ENCODE data around the gene SMAD6. TPM values are rescaled to one million over a fixed set of nuclear protein-coding genes. Genes with fewer than 3 reads are reported as not detected.
A peak's percentile ranks its signal among the peaks of the same experiment; 100 is the strongest.
"Not testable (repeated sequence)": the region's sequence is repeated elsewhere in the genome, so short reads cannot be mapped to it uniquely, and the experiment has no call there.

Gene SMAD6
- total and polyA plus RNA-seq, 2 donors (not counting 1 experiment from before 2014, with no cell fraction given), result 1.2 to 8.9 TPM

DNA sequence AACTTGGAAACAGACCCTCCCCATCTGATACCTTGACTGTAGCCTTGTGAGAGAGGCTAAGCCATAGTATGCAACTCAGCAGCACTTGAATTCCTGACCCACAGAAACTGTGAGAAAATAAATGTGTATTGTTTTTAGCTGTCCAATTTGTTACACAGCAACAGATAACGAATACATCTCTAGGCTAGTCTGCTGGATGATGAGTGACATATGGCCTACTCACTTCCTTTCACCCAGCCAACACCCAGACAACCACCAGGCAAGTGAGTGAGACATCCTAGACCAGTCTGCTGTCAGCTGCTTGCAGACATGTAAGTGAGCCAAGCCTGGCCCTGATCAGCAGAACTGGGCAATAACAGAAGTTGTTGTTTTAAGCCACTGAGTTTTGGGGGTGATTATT is 19.2 kb upstream of the SMAD6 start:
- no peaks in the 10 kb centered on the region for H3K36me3 ChIP-seq (ENCODE audit: control insufficient read depth, insufficient read depth, low read length)
- no peaks in the 10 kb centered on the region for H3K9me3 ChIP-seq (ENCODE audit: control insufficient read depth, insufficient read depth, low read depth, low read length)
- no peak overlapping the region for H3K4me3 ChIP-seq (replicated peaks in 1 of 4; ENCODE audit: control extremely low read depth in 1 of 4, insufficient read depth in 1 of 4, low read depth in 3 of 4, low read length in 4 of 4)
- no peak for TF ChIP-seq EZH2 (IDR thresholded peaks at IDR 0.05; ENCODE audit: low read length, missing control alignments)
- TF ChIP-seq, protein P1, sequence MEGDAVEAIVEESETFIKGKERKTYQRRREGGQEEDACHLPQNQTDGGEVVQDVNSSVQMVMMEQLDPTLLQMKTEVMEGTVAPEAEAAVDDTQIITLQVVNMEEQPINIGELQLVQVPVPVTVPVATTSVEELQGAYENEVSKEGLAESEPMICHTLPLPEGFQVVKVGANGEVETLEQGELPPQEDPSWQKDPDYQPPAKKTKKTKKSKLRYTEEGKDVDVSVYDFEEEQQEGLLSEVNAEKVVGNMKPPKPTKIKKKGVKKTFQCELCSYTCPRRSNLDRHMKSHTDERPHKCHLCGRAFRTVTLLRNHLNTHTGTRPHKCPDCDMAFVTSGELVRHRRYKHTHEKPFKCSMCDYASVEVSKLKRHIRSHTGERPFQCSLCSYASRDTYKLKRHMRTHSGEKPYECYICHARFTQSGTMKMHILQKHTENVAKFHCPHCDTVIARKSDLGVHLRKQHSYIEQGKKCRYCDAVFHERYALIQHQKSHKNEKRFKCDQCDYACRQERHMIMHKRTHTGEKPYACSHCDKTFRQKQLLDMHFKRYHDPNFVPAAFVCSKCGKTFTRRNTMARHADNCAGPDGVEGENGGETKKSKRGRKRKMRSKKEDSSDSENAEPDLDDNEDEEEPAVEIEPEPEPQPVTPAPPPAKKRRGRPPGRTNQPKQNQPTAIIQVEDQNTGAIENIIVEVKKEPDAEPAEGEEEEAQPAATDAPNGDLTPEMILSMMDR (conservative IDR thresholded peaks at IDR 0.05 in 1 of 2, IDR thresholded peaks at IDR 0.05 in 1 of 2; ENCODE audit: low read depth in 1 of 2, low read length in 2 of 2), result no peak
- no peaks in the 10 kb centered on the region for H3K27me3 ChIP-seq (ENCODE audit: control insufficient read depth, insufficient read depth, low read length)
- no peaks in the 10 kb centered on the region for H3K4me1 ChIP-seq (ENCODE audit: control insufficient read depth, extremely low read depth, insufficient read depth, low read length)
- no peak overlapping the region for H3K4me2 ChIP-seq (ENCODE audit: extremely low read depth, insufficient read depth, low read length)
- DNase-seq (ENCODE audit: low read depth in 2 of 2), result peak; percentile 23 to 27
- H3K79me2 ChIP-seq (ENCODE audit: control insufficient read depth, insufficient read depth, low read length), result no peaks in the 10 kb centered on the region
- H4K20me1 ChIP-seq (ENCODE audit: control insufficient read depth, extremely low read depth, insufficient read depth, low read length), result no peaks in the 10 kb centered on the region
- no peak overlapping the region for H2AFZ ChIP-seq (ENCODE audit: low read length)
- H3K27ac ChIP-seq (ENCODE audit: insufficient read depth, low read length), result no peak overlapping the region
- H3K9ac ChIP-seq (ENCODE audit: insufficient read depth, low read length), result no peak overlapping the region

DNA sequence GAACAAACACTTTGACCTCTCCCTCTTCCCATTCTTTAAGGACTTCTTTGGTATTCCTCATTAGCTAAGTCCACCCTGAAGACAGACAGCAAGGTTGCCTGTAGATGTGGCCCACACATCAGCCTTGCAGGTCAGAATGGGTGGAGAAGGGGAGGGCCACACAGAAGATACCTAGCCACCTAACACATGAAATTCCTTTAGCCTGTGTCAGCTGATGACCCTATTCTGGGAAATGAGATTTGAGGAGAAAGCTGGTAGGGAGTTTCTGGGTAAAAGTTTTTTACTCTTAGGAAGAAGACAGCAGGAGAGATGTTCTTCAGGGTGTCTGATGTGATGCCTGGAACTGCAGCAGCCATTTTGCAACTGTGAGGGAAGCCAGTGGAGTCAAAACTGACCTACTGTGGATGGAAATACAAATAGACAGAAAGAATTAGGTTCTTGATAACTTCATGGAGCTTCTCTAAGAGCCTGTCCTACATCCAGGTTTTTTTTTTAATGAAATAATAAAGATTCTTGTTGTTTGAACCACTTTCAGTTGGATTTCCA is 17.8 kb upstream of the SMAD6 start:
- H3K36me3 ChIP-seq (ENCODE audit: control insufficient read depth, insufficient read depth, low read length), result no peaks in the 10 kb centered on the region
- TF ChIP-seq, protein P1 (conservative IDR thresholded peaks at IDR 0.05 in 1 of 2, IDR thresholded peaks at IDR 0.05 in 1 of 2; ENCODE audit: low read depth in 1 of 2, low read length in 2 of 2), result no peak
- no peak for TF ChIP-seq EZH2 (IDR thresholded peaks at IDR 0.05; ENCODE audit: low read length, missing control alignments)
- no peaks in the 10 kb centered on the region for H3K79me2 ChIP-seq (ENCODE audit: control insufficient read depth, insufficient read depth, low read length)
- H2AFZ ChIP-seq (ENCODE audit: low read length), result no peak overlapping the region
- no peaks in the 10 kb centered on the region for H3K27me3 ChIP-seq (ENCODE audit: control insufficient read depth, insufficient read depth, low read length)
- no peak overlapping the region for H3K27ac ChIP-seq (ENCODE audit: insufficient read depth, low read length)
- H3K9ac ChIP-seq (ENCODE audit: insufficient read depth, low read length), result no peak overlapping the region
- DNase-seq (ENCODE audit: low read depth in 2 of 2), result no peak
- H3K4me3 ChIP-seq (replicated peaks in 1 of 4; ENCODE audit: control extremely low read depth in 1 of 4, insufficient read depth in 1 of 4, low read depth in 3 of 4, low read length in 4 of 4), result no peak overlapping the region
- H3K4me2 ChIP-seq (ENCODE audit: extremely low read depth, insufficient read depth, low read length), result no peak overlapping the region
- H3K4me1 ChIP-seq (ENCODE audit: control insufficient read depth, extremely low read depth, insufficient read depth, low read length), result no peaks in the 10 kb centered on the region
- no peaks in the 10 kb centered on the region for H4K20me1 ChIP-seq (ENCODE audit: control insufficient read depth, extremely low read depth, insufficient read depth, low read length)
- no peaks in the 10 kb centered on the region for H3K9me3 ChIP-seq (ENCODE audit: control insufficient read depth, insufficient read depth, low read depth, low read length)

DNA sequence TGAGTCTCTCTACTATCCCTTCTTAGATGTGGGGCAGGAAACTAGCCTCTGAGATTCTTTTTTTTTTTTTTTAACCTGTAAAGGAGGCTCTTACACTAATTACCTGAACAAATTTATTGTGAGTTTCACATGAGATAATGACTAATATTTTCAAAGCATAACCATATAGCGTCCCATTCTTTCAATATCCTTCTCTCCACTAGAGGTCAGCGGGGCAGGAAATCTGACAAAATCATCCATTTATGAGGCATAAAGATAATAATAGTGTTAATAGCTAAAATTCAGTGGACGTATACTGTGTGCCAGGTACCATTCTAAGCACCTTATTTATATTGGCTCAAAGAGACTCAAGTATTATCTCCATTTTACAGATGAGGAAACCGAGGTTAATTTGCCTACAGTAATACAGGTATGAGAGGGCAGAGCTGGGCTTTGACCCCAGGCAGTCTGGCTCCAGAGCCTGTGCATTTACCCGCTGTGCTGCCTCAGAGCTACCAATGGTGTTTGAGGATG is 16.3 kb upstream of the SMAD6 start:
- TF ChIP-seq, protein P1 (conservative IDR thresholded peaks at IDR 0.05 in 1 of 2, IDR thresholded peaks at IDR 0.05 in 1 of 2; ENCODE audit: low read depth in 1 of 2, low read length in 2 of 2), result peak in 1 of 2 donors; percentile 46
- no peak for TF ChIP-seq EZH2 (IDR thresholded peaks at IDR 0.05; ENCODE audit: low read length, missing control alignments)
- no peak overlapping the region for H3K27ac ChIP-seq (ENCODE audit: insufficient read depth, low read length)
- no peaks in the 10 kb centered on the region for H3K9me3 ChIP-seq (ENCODE audit: control insufficient read depth, insufficient read depth, low read depth, low read length)
- no peak overlapping the region for H3K4me3 ChIP-seq (replicated peaks in 1 of 4; ENCODE audit: control extremely low read depth in 1 of 4, insufficient read depth in 1 of 4, low read depth in 3 of 4, low read length in 4 of 4)
- DNase-seq (ENCODE audit: low read depth in 2 of 2), result peak in 1 of 2 donors; percentile 16
- no peaks in the 10 kb centered on the region for H3K4me1 ChIP-seq (ENCODE audit: control insufficient read depth, extremely low read depth, insufficient read depth, low read length)
- no peaks in the 10 kb centered on the region for H3K27me3 ChIP-seq (ENCODE audit: control insufficient read depth, insufficient read depth, low read length)
- no peak overlapping the region for H3K9ac ChIP-seq (ENCODE audit: insufficient read depth, low read length)
- H3K36me3 ChIP-seq (ENCODE audit: control insufficient read depth, insufficient read depth, low read length), result no peaks in the 10 kb centered on the region
- H3K79me2 ChIP-seq (ENCODE audit: control insufficient read depth, insufficient read depth, low read length), result no peaks in the 10 kb centered on the region
- H4K20me1 ChIP-seq (ENCODE audit: control insufficient read depth, extremely low read depth, insufficient read depth, low read length), result no peaks in the 10 kb centered on the region
- H2AFZ ChIP-seq (ENCODE audit: low read length), result no peak overlapping the region
- no peak overlapping the region for H3K4me2 ChIP-seq (ENCODE audit: extremely low read depth, insufficient read depth, low read length)

DNA sequence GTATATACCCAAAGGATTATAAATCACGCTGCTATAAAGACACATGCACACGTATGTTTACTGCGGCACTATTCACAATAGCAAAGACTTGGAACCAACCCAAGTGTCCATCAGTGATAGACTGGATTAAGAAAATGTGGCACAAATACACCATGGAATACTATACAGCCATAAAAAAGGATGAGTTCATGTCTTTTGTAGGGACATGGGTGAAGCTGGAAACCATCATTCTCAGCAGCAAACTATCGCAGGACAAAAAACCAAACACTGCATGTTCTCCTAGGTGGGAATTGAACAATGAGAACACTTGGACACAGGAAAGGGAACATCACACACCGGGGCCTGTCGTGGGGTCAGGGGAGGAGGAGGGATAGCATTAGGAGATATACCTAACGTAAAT is 11.1 kb upstream of the SMAD6 start:
- not testable (repeated sequence) for H3K4me2 ChIP-seq (ENCODE audit: extremely low read depth, insufficient read depth, low read length); H3K4me1 ChIP-seq (ENCODE audit: control insufficient read depth, extremely low read depth, insufficient read depth, low read length); H4K20me1 ChIP-seq (ENCODE audit: control insufficient read depth, extremely low read depth, insufficient read depth, low read length); DNase-seq (ENCODE audit: low read depth in 2 of 2); H2AFZ ChIP-seq (ENCODE audit: low read length); H3K9me3 ChIP-seq (ENCODE audit: control insufficient read depth, insufficient read depth, low read depth, low read length); H3K27me3 ChIP-seq (ENCODE audit: control insufficient read depth, insufficient read depth, low read length); H3K36me3 ChIP-seq (ENCODE audit: control insufficient read depth, insufficient read depth, low read length); H3K79me2 ChIP-seq (ENCODE audit: control insufficient read depth, insufficient read depth, low read length); H3K4me3 ChIP-seq (replicated peaks in 1 of 4; ENCODE audit: control extremely low read depth in 1 of 4, insufficient read depth in 1 of 4, low read depth in 3 of 4, low read length in 4 of 4); H3K9ac ChIP-seq (ENCODE audit: insufficient read depth, low read length); H3K27ac ChIP-seq (ENCODE audit: insufficient read depth, low read length)

Data from fibroblast of lung (primary cell).